HT1080 (cell line): ENCODE measurements around the gene CDH4. TPM values are rescaled to one million over a fixed set of nuclear protein-coding genes. Genes with fewer than 3 reads are reported as not detected.
"Not testable (repeated sequence)": the region's sequence is repeated elsewhere in the genome, so short reads cannot be mapped to it uniquely, and the experiment has no call there.

ENCODE experiments used
- DNase-seq: peaks from one replicate; pipeline ENCODE4 v3.0.0-alpha.2; 2015; ENCODE audit warnings: low read depth
- total RNA-seq: library from RNA; depleted of rRNA; stranded (reverse); fragments of >200 nt; shearing (Covaris generic); gene quantifications from 2 replicates; pipeline ENCODE4 v1.2.3, GENCODE V29; 2014

Gene CDH4
- total RNA-seq, 1 experiment from 2014 or later: 10.8 TPM

GRCh38 chr20:61385296-61385695 lies 133.2 kb downstream of the CDH4 start:
- peak; percentile 58 for DNase-seq

DNA sequence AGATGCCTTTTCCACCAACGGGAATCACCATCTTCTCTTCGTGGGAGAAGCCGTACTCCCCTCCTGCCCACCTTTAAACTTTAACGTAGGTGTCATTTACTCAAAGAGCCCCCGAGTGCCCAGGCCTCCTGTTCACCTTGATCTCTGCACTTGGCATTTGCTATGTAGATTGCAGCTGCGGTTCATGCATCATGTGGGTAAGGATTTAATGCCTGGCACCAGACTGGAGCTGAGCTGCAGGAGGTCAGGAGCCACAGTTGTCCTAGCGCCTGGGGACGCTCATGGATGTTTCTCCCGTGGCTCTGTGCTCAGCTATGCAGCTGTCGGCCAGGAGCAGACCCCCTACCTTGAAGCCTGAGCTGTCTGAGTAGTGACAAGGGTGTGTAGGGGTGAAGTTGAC lies 133.7 kb downstream of the CDH4 start:
- DNase-seq: no peak

DNA sequence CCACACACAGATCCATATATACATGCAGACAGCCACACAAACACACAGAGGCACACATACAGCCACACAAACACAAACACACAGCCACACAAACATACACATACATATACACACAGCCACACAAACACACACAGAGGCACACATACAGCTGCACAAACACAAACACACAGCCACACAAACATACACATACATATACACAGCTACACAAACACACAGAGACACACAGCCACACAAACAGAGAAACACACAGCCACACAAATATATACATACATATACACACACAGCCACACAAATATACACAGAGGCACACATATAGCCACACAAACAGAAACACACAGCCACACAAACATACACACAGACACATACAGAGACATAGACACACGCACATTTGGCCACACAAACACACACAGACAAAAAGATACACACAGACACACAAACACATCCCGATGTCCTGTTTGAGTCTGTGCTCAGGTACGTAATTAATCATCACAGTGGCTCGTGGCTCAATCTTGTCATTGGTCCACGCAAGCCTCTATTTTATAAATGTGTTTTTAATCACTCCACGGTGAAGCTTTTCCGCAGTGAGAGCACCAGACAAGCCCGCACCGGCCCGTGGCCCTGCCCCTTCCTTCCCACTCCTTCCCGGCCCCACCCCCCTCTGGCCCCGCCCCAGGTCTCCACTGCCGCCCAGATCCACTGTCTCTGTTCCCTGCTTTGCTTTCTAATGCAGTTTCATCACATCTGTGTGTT lies 135.3 kb downstream of the CDH4 start:
- DNase-seq: no peak

DNA sequence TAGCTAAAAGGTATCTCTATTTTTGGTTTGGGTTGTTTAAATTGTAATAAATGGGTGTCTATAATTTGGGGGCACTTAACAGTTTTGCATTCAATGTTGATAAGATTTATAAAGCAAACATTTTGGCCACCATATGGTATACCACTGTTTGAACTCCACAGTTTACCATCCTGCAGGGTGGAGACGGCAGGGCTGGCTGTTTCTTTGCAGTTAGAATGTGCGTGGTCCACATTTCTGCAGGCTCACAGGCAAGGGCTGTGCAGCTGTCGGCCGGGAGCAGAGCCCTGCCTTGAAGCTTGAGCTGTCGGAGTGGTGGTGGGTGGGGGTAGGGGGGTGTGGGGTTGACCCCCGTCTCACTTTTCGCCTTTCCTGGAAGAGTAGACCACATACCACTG lies 135.9 kb downstream of the CDH4 start:
- no peak for DNase-seq

DNA sequence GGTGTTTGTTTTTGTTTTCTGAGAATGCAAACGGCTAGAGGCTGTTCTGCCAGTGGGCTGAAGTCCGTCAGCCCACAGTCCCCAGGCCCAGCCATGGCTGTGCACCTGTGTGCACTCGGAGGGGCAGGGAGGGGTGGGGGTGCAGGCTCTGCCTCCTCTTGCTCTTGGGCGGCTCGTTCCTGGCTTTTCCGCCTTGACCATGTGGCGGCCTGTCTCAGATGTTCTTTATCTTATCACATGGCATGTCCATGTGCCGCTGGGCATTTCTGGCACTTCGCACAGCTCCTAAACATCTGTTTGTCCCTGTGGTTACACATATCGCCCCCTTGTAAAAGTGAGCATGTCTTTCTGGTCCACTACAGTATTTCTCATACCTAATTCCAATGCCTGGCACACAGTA lies 137.0 kb downstream of the CDH4 start:
- DNase-seq: no peak

DNA sequence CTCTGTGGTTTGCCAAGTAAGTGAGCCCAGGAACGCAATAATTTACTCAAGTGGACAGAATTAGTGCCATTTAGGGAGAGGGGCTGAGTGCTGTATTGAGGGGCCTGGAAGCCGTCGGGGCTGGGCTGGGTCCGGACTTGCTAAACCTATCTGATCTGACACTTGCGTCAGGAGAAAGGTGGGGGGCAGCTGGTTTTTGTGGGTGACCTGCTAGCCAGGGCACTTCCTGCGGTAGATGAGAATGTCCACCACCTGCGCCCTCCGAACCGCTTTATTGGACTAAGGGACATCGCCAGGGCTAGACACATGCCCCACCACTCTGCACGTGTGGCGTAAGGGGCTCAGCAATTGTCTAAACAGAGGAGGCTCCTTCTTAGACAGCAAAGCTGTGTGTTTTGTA lies 139.1 kb downstream of the CDH4 start:
- DNase-seq: no peak

- DNase-seq: peak; percentile 31
These were observed 139.9 kb downstream of the CDH4 start for GRCh38 chr20:61391812-61392520.

- no peak for DNase-seq
These were observed 142.2 kb downstream of the CDH4 start for GRCh38 chr20:61394088-61394799.

DNA sequence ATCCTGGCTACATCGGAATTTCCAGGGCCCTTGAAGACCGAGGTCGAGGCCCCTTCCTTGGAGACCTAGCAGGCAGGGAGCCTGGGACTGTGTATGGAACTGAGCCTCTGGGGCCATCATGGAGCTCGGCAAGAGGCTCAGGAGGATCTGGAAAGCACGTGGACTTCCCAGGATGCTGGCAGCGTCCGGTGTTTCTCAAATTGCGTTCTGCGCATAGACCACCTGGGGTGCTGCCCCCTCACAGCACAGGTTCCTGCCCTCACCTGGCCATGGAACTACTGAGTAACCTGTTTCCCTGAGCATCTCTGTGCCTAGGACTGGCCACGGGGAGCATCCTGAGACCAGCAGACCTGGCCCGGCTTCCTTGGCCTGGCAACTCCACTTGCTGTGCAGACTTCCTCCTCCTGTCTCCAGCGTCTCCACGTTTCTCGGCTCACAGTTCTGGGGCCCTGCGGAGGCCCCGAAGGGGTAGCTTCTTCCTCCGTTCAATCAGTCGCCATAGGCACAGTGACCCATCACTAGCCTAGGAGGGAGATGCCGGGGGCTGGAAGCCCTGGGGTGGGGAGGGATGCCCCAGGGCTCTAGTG lies 144.3 kb downstream of the CDH4 start:
- no peak for DNase-seq

DNA sequence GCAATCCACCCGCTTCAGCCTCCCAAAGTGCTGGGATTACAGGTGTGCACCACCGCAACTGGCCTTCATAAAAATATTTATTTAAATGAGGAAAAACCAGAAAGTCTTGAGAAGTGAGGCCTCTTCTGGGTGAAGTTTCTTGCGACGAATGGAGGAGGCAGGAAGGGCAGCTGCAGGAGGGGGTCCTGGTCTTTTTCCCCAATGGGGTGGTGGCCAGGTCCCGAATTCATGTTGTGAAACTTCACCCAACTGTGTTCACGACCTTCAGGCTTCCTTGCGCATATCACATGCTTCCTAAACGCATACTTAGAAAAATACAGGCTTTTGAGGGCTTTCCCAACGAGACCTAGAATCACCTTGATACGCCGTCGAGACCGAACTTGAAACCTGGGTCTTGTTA lies 145.1 kb downstream of the CDH4 start:
- DNase-seq: no peak

DNA sequence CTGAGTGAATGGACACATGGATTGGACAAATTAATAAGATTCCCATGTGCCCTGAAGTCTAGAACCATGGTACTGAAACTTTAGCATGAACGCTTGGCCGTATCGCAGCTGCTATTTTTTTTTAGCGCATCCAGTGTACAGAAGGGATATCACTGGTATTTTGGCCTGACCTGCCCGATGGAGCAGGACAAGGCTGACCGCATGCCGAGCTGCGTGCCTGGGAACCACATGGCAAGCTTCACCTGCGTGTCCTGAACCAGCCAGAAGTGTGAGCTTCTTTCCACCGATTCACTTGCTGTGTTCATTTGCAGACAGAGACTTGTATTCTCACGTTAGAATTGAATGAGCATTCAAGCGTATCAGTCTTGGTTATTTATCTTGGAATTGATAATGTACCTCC lies 145.7 kb downstream of the CDH4 start:
- DNase-seq: no peak

DNA sequence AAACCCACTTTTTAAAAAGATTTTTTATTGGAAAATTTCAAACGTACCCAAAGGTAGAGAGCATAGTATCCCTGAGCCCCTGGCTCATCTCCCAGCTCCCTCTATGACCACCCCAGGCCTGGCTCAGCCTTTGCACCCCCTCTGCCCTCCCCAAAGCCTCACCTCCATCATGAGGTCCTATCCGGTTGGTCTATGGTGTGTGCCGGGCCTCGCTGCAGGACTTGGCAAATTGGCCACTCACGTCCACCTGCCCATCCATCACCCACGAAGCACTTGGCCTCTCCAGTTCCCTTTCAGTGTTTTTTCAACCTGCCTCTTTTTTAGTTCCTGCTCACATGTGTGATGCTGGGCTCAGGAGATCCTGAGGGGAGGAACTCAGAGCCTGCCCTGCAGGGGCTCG lies 147.4 kb downstream of the CDH4 start:
- DNase-seq: no peak

GRCh38 chr20:61400499-61400898 lies 148.4 kb downstream of the CDH4 start:
- no peak for DNase-seq

DNA sequence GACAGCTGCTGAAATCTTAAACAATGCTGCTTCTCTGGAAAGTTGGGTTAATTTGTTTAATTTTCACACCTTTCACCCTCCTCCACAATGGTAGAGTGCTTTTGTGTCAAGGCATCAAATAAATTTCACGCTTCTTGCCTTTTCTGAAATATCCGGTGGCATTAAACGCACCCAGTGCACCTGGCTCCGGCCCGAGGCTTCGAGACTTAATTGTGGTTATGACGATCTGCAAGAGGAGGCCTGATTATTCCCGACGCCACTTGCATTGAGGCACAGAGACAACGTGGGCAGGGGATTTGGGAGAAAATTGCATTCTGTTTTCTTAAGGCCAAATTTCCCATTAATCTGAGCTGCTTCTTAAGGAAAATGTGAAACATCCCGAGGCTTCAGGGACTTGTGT lies 152.2 kb downstream of the CDH4 start:
- DNase-seq: no peak

- DNase-seq: no peak
These were observed 152.9 kb downstream of the CDH4 start for GRCh38 chr20:61405007-61405406.

DNA sequence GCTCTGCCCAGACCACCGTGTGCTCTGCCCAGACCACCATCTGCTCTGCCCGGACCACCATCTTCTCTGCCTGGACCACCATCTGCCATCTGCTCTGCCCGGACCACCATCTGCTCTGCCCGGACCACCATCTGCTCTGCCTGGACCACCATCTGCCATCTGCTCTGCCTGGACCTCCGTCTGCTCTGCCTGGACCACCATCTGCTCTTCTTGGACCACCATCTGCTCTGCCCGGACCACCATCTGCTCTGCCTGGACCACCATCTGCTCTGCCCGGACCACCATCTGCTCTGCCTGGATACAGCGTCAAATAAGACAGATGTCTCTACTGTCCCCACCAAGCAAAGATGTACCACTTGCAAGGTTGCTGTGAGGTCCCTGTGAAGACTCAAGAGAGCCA lies 154.7 kb downstream of the CDH4 start:
- not testable (repeated sequence) for DNase-seq

GRCh38 chr20:61407561-61407960 lies 155.5 kb downstream of the CDH4 start:
- DNase-seq: no peak

DNA sequence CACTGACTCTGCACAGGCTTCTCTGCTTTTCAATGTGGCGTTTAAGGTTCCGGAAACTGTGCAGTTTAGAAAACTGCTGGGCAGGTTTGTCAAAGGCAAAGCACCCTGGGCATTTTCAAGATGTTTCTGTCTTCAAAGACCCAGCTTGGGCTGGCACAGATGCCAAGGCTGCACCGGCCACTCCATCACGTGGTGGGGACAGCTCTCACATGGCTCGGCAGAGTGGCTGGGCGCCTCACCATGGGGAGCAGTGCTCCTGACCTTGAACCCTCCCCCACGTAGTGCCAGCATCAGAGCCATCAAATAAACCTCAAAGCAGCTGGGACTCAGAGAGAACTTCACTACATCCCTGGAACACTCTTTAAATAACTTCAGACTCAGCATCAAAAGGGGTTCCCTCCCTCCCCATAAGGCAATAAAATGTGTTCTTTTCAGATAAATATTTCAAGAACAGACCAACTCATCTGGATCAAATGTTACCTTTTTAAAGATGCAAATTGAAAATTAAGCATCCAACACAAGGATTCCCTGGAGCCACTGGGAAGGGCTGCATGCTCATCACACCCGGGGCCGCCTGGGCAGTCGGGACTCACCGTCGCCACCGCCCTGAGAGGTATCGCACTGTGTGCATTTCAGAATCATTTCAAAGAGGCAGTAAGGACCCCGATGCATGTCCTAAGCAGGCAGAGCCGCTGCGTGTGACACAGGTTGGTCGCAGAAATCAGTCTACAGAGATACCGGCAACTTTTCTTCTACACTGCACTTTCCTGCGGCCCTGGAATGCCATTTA lies 157.1 kb downstream of the CDH4 start:
- no peak for DNase-seq

- no peak for DNase-seq
These were observed 159.7 kb downstream of the CDH4 start for GRCh38 chr20:61411743-61412142.

GRCh38 chr20:61413752-61414151 lies 161.7 kb downstream of the CDH4 start:
- no peak for DNase-seq

GRCh38 chr20:61414455-61414991 lies 162.5 kb downstream of the CDH4 start:
- DNase-seq: no peak
